ENCODE results near the gene ACAP1.

The ACAP1 gene

GRCh38 chr17:7392696-7393612 lies 56.6 kb downstream of the ACAP1 start:
- DNase-seq, result no peak

GRCh38 chr17:7393613-7394451 lies 57.5 kb downstream of the ACAP1 start:
- DNase-seq, result no peak

GRCh38 chr17:7394452-7395191 lies 58.3 kb downstream of the ACAP1 start, which contains the start of gene PLSCR3:
Gene PLSCR3 (minus strand): TSS chr17:7394525. CDS start chr17:7394110, 415 bp downstream.
- peak; percentile 31 for DNase-seq

- no peak for DNase-seq
Measured at GRCh38 chr17:7396147-7396546, 59.8 kb downstream of the ACAP1 start.

- no peak for DNase-seq
Measured at GRCh38 chr17:7398612-7399011, 62.3 kb downstream of the ACAP1 start.
